GM15510 (cell line): ENCODE results near the gene IKZF5.

Experiments used
- POLR2A ChIP-seq: IDR thresholded peaks from 3 replicates; pipeline ENCODE4 v1.6.1; 2011; ENCODE audit warnings: borderline replicate concordance; ENCODE audit not compliant: insufficient read length; ENCODE audit errors: extremely low read depth

The IKZF5 gene

DNA sequence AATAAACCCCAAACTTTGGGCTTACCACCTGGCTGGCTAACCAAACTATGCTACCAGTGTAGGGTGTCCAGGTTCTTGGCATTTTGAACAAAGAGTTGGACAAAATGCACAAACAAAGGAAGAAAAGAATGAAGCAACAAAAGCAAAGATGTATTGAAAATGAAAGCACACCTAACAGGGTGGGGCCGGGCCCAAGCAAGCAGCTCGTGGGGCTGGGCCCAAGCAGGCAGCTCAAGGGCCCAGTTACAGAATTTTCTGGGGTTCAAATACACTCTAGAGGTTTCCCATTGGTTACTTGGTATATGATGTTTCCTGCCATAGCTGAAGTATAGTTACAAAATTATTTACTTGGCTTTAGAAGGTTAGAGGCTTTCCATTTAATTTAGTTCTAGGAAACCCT, 15.9 kb upstream of the IKZF5 start:
- no peak for TF ChIP-seq POLR2A

GRCh38 chr10:123021517-123021916, 12.9 kb upstream of the IKZF5 start:
- no peak for TF ChIP-seq POLR2A

DNA sequence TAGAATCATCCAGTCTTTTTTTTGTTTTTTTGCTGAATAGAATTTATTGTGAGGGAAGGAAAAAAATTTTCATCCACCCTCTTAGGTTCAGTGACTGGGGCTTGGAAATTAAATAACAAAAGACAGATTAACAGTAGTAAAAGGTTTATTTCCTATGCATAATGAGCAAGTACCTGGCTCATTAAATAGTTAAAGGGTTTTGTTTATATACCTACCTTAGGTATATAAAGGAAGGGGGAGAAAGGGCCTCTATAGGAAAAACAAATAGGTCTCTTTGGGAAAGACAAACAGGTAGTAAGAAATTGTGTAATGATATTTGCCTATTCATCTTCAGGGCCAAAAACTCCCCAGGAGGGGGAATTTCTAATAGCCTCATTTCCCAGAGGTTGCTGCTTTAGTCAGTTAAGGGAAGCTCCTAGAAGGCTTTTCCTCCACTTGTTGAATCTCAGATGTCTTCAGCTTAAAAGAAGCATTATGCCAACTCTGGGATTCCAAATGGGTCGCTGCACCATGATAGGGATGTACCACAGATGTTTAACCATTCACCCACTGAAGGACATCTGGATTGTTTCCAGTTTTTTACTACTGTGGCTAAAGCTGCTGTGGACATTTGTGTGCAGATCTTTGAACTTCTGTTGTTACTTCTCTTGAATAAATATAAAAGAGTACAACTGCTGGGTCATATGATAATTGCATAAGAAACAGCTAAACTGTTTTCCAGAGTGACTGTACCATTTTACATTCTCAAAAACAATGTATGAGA, 11.5 kb upstream of the IKZF5 start:
- TF ChIP-seq POLR2A: no peak

DNA sequence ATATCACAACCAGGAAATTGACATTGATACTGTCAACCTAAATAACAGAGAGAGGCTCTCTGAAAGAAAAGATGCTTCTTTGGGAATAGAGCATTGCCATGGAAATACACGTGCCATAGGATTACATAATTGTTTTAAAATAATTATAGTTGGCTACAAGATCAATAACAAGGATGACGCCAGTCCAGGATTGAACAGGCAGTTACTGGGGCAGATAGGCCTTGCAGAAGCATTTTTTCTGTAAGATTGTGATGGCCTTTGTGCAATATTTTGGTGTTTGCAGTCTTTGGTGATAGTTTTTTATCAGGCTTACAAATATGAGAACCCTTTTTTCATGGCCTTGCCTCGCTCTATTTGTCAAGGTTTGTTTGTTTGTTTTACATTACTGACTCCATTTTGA, 10.7 kb upstream of the IKZF5 start:
- TF ChIP-seq POLR2A: no peak

DNA sequence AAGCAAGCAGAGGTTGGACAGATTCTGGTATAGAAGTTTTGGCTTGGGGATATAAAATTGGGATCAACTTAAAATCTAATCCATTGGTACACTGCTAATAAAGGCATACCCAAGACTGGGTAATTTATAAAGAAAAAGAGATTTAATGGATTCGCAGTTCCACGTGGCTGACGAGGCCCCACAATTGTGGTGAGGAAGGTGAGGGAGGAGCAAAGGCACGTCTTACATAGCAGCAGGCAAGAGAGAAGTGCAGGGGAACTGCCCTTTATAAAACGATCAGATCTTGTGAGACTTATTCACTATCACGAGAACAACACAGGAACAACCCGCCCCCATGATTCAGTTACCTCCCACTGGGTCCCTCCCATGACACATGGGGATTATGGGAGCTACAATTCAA, 9.9 kb upstream of the IKZF5 start:
- no peak for TF ChIP-seq POLR2A

DNA sequence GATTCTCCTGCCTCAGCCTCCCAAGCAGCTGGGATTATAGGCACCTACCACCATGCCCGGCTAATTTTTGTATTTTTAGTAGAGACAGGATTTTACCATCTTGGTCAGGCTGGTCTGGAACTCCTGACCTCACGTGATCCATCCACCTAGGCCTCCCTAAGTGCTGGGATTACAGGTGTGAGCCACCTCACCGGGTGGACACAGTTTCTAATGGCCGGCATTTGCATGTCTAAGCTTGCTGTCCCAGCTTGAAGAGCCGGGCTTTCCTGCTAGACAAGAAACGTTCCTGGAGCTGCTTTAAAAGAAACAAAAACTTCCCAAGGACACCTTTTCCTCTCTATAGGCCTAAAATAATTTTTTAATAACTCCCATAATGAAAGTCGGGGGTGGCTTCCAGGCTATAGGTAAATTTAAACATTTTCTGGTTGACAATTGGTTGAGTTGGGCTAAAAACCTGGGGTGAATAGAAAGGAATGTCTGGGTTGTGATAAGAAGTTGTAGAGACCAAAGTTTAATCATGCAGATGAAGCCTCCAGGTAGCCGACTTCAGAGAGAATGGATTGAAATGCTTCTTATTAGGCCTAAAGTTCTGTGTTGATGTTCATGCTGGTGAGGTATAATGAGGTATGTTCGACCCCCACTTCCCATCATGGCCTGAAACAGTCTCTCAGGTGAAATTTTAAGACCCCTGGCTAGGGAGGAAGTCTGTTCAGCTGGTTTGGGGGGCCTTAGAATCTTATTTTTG, 9.0 kb upstream of the IKZF5 start:
- no peak for TF ChIP-seq POLR2A

DNA sequence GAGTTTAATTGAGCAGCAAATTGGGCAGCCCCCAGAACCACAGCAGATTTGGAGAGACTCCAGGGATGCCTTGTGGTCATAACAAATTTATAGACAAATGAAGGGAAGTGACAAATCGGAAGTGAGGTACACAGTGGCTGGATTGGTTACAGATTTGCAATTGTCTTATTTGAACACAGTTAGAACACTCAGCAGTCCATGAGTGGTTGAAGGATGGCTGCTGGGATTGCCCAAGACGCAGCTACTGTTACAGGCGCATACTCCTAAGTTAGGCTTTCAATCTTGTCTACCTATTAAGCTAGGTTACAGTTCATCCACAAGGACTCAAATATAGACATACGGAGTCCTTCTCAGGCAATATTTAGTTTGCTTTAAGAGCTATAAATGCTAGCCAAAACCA, 7.6 kb upstream of the IKZF5 start:
- TF ChIP-seq POLR2A: no peak

DNA sequence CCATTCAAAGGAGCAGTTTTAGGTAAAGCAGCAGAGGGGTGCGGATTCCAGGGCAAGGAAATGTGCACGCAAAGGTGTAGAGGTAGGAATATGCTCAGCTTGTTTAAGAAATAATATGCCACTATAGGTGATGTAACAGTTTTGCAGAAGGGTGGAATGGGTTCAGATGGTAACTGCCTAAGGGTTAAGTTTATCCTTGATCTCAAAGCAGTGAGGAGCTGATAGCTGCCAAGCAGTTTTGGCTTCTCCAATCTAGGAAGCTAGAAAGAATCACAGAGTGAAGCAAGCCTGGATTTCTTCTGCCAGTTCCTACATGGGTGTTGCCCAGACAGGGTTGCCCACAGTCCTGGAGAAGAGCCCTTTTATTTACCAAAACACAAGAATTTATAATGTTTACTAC, 6.2 kb upstream of the IKZF5 start:
- TF ChIP-seq POLR2A: no peak

- no peak for TF ChIP-seq POLR2A
These were observed 5.1 kb upstream of the IKZF5 start for GRCh38 chr10:123013456-123014419.

DNA sequence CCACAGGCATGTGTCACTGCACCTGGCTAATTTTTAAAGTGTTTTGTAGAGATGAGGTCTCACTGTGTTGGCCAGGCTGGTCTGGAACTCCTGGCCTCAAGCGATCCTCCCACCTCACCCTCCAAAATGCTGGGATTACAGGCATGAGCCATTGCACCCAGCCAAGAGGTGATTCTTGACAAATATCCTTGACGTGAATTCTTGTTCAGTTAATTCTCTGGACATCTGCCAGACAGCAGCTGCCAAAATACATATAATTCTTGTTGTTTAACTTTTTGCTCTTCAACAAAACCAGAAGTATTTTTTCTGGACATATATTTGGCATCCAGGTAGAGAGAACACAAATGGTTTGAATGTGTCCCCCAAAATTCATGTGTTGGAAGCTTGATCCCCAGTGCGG, 3.4 kb upstream of the IKZF5 start:
- TF ChIP-seq POLR2A: no peak

GRCh38 chr10:123009105-123009820, 668 bp upstream of the IKZF5 start:
- no peak for TF ChIP-seq POLR2A

GRCh38 chr10:123007558-123008354, 839 bp downstream of the IKZF5 start:
- TF ChIP-seq POLR2A: no peak

DNA sequence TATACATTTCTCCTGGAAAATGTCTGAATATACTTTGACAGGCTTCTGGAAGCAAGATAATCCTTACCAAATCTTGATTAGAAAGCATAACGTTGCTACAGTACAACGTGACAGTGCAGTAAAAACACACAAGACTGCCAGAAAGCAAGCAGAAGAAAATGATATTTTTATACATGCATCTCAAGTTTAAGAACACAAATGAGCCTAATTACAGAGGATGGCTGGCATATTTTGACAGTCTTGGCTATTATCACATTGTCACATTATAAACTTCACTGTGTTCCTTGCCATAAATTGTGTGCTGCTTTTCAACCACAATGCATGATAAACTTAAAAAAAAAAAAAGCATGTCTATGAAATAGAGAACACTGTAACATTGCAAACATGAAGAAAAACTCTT, 4.3 kb downstream of the IKZF5 start:
- no peak for TF ChIP-seq POLR2A

DNA sequence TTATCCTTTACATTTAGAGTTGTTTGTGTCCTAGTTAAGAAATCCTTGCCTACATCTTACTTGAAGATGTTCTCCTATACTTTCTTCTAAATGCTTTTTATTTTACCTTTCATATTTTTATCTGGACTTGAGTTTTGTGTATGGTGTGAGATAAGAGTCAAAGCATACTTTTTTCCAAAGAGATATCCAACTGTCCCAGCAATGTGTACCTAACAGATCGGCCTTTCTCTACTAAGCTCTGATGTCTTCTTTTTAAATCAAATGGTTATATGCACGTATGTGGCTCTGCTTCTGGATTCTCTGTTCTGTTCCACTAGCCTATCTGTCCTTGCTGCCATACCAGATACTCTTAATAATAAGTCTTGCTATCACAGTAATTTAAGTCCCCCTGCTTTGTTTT, 7.2 kb downstream of the IKZF5 start:
- TF ChIP-seq POLR2A: no peak
